GF-D8 (cell line): ENCODE measurements around the gene TULP4.
"Not testable (repeated sequence)": the region's sequence is repeated elsewhere in the genome, so short reads cannot be mapped to it uniquely, and the experiment has no call there.

ENCODE experiments used
- DNase-seq: peaks from one replicate; lab custom pipeline; 2025; lab: John Stamatoyannopoulos, UW

TULP4 gene

GRCh38 chr6:158328952-158329351 lies 16.7 kb downstream of the TULP4 start:
- no peak for DNase-seq

DNA sequence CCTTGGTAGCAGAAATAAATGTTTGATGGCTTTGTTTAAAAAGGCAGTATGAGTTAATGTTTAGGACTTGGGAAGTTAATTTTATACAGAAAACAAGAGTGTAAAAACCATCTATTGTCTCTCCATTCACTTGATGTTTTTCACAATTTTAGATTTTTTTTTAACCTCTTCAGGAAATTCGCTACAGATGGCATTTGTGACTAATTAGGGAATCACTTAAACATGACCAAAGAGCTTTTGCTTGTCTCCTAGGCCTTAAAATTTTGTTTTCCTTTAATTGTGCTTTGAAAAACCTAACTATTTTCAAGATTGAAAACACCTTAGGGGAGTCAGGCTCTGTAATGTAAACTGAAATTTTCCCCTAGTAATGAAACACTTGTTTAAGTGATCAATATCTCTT lies 17.3 kb downstream of the TULP4 start:
- DNase-seq = no peak

DNA sequence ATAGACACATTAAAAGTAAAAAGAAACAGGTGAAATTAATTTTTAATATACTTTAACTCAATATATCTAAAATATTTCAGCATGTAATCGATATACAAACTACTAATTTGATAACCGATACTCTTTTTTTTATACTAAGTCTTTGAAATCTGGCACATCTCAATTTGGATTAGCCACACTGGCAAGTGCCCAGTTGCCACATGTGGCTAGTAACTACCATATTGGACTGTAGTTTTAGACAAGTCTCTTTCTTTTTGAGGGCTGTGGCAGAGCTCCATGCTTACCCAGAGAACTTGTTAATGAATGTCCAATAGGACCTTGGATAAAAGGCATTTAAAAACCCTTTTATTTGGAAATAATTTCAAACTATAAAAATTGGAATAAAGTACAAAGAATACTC lies 17.8 kb downstream of the TULP4 start:
- no peak for DNase-seq

- DNase-seq = no peak
These were observed 20.0 kb downstream of the TULP4 start for GRCh38 chr6:158332237-158332636.

DNA sequence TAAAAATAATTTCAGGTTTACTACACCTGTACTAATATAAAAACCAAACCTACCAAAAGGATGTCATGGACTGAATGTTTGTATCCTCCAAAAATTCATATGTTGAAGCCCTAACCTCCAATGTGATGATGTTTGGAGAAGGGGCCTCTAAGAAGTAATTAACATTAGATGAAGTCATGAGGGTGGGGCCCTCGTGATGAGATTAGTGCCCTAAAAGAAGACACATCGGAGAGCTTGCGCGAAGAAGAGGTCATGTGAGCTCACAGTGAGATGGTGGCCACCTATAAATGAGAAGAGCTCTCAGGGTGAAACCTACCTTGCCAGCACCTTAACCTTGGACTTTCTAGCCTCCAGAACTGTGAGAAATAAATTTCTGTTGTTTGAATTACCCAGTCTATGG lies 20.8 kb downstream of the TULP4 start:
- no peak for DNase-seq

DNA sequence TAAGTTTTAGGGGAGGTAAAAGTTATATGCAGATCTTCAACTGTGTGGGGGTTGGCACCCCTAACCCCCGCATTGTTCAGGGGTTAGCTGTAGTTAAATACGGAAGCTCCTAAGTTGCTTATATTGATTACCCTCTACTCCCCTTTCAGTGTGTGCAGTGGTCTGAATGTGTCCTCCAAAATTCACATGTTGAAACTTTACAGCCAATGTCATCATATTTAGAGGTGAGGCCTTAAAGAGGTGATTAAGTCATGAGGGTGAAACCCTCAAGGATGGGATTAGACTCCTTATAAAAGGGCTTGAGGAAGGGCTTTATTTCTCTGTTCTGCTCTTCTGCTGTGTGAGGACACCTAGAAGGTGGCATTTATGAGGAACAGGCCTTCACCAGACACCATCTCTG lies 22.3 kb downstream of the TULP4 start:
- DNase-seq = no peak

GRCh38 chr6:158337332-158337731 lies 25.1 kb downstream of the TULP4 start:
- no peak for DNase-seq

- no peak for DNase-seq
These were observed 26.2 kb downstream of the TULP4 start for GRCh38 chr6:158338311-158339112.

DNA sequence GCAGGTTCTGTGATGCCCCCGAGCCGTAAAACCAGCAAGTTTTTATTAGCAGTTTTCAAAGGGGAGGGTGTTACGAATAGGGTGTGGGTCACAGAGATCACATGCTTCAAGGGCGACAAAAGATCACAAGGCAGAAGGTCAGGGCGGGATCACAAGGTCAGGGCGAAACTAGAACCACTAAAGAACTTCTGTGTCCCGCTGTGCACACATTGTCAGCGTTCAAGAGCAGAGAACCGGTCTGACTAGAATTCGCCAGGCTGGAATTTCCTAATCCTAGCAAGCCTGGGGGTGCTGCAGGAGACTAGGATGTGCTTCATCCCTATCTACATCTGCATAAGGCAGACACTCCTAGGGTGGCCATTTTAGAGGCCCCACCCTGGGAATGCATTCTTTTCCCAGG lies 26.9 kb downstream of the TULP4 start:
- DNase-seq = not testable (repeated sequence)

GRCh38 chr6:158340252-158340651 lies 28.0 kb downstream of the TULP4 start:
- no peak for DNase-seq

DNA sequence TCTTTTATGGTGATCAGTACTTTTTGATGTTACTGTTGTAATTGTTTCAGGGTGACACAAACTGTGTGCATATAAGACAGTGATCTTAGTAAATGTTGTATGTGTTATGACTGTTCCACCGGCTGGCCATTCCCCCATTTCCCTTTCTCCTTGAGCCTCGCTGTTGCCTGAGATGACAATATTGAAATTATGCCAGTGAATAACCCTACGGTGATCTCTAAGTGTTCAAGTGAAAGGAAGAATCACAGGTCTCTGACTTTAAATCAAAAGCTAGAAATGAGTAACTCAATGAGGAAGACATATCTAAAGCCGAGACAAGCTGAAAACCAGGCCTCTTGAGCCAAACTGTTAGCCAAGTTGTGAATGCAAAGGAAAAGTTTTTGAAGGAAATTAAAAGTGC lies 32.3 kb downstream of the TULP4 start:
- no peak for DNase-seq

- DNase-seq = not testable (repeated sequence)
These were observed 33.2 kb downstream of the TULP4 start for GRCh38 chr6:158345444-158345843.

DNA sequence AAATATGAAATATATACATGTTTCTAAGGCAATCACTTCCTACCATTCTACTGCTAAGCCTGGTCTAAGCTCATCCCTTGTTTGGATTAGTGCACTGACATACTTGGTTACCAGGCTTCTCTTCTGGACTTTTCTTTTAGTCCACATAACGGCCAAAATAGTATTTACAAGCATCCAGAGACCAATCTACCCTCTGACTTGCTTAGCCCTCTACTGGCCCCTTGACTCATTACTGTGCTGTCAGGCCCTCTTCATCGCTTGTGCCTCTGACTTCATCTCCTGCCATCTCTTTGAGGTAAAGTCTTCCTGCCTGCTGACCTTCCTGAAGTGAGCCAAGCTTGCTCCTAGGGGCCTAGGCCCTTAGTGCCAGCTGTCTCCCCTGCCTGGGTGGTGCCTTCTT lies 35.1 kb downstream of the TULP4 start:
- no peak for DNase-seq

DNA sequence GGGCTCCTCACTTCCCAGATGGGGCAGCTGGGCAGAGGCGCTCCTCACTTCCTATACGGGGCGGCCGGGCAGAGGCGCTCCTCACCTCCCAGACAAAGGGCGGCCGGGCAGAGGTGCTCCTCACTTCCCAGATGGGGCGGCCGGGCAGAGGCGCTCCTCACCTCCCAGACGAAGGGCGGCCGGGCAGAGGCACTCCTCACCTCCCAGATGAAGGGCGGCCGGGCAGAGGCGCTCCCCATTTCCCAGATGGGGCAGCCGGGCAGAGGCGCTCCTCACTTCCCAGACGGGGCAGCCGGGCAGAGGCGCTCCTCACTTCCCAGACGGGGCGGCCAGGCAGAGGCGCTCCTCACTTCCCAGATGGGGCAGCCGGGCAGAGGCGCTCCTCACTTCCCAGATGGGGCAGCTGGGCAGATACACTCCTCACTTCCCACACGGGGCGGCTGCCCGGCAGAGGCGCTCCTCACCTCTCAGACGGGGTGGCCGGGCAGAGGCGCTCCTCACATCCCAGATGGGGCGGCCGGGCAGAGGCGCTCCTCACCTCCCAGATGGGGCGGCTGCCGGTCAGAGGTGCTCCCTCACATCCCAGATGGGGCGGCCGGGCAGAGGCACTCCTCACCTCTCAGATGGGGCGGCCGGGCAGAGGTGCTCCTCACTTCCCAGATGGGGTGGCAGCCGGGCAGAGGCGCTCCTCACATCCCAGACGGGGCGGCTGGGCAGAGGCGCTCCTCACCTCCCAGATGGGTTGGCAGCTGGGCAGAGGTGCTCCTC lies 36.7 kb downstream of the TULP4 start:
- DNase-seq = not testable (repeated sequence)

DNA sequence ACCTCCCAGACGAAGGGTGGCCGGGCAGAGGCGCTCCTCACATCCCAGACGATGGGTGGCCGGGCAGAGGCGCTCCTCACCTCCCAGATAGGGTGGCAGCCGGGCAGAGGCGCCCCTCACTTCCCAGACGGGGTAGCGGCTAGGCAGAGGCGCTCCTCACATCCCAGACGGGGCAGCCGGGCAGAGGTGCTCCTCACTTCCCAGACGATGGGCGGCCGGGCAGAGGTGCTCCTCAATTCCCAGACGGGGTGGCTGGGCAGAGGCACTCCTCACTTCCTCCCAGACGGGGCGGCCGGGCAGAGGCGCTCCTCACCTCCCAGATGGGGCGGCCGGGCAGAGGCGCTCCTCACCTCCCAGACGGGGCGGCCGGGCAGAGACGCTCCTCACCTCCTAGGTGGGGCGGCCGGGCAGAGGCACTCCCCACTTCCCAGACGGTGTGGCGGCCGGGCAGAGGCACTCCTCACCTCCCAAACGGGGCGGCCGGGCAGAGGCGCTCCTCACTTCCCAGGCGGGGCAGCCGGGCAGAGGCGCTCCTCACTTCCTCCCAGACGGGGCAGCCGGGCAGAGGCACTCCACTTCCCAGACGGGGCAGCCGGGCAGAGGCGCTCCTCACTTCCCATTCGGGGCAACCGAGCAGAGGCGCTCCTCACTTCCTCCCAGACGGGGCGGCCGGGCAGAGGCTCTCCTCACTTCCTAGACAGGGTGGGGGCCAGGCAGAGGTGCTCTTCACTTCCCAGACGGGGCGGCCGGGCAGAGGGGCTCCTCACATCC lies 37.4 kb downstream of the TULP4 start:
- not testable (repeated sequence) for DNase-seq

GRCh38 chr6:158350731-158351130 lies 38.5 kb downstream of the TULP4 start:
- DNase-seq = not testable (repeated sequence)

GRCh38 chr6:158353883-158354877 lies 41.9 kb downstream of the TULP4 start:
- DNase-seq = no peak

DNA sequence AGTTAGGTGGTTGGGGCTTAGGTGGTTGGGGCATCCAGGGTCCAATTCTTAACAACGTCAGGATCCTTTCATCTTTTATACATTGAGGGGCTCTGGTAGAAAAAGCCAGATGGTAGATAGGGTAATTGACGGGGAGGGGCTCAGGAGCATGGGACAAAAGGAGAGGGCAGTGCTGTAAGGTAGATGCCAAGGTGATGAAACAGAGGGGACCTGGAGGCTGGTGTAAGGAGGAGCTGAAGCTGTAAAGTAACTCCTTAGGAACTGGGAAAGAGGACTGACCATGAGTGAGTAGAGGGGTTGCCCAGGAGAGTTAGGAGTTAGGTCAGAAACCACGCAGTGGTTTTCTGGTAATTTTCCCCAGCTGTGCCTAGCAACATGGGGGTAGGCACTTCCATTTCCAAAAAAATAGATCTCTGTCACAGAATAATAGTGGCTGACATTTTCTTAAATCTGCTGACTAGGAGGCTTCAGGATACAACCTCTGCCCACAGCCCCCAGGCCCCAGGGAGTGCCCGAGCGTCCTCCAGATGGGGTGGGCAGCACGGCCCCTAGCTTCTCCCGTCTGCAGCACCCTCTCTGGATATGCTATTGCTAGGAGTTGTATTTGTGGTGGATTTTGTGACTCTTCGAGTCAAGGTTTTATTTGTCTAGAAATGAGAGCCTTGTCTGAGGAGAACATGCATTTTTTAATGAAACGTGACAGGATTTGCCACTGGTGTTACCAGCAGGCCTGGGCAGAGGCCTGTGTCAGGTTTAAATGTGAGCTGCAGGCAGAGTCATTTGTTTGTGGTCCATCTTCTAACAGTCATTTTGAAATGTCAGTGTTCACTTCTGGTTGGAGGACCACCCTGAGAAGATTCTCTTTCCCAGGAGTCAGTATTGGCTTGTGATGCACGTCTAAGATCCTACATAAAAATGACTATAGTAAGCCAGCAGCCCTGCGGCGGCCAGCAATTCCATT lies 44.6 kb downstream of the TULP4 start:
- no peak for DNase-seq

- no peak for DNase-seq
These were observed 45.4 kb downstream of the TULP4 start for GRCh38 chr6:158357570-158358216.
